ENCODE measurements around the gene EHMT2. TPM values are rescaled to one million over a fixed set of nuclear protein-coding genes. Genes with fewer than 3 reads are reported as not detected.
"Not testable (repeated sequence)": the region's sequence is repeated elsewhere in the genome, so short reads cannot be mapped to it uniquely, and the experiment has no call there.

EHMT2 gene
- total RNA-seq, 1 donor, result 128 TPM

- DNase-seq (ENCODE audit: low read depth in 2 of 3, low spot score in 2 of 3), result no peak
These were observed 53.0 kb downstream of the EHMT2 start for GRCh38 chr6:31844507-31844906.

DNA sequence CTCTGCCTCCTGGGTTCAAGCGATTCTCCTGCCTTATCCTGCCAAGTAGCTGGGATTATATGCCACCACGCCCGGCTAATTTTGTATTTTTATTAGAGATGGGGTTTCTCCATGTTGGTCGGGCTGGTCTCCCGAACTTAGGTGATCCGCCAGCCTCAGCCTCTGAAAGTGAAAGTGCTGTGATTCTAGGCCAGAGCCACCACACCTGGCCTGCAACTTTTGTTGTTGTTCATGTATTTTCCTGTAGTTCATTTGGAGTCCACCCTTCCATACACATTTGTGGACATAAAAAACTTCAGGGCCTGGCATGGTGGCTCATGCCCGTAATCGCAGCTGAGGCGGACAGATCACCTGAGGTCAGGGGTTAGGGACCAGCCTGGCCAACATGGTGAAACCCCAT lies 55.4 kb downstream of the EHMT2 start:
- DNase-seq (ENCODE audit: low read depth in 2 of 3, low spot score in 2 of 3), result no peak

GRCh38 chr6:31839779-31840126 lies 57.7 kb downstream of the EHMT2 start:
- DNase-seq (ENCODE audit: low read depth in 2 of 3, low spot score in 2 of 3), result not testable (repeated sequence)

GRCh38 chr6:31838968-31839367 lies 58.5 kb downstream of the EHMT2 start:
- DNase-seq (ENCODE audit: low read depth in 2 of 3, low spot score in 2 of 3), result no peak

DNA sequence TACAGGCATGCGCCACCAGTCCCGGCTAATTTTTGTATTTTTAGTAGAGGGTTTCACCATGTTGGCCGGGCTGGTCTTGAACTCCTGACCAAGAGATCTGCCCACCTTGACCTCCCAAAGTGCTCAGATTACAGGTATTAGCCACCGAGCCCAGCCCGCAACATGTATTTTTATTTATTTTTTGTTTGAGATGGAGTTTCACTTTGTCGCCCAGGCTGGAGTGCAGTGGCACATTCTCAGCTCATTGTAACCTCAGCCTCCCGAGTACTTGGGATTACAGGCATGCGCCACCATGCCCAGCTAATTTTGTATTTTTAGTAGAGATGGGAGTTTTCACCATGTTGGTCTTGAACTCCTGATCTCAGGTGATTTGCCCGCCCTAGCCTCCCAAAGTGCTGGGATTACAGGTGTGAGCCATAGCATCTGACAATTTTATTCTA lies 59.4 kb downstream of the EHMT2 start:
- DNase-seq (ENCODE audit: low read depth in 2 of 3, low spot score in 2 of 3), result not testable (repeated sequence)

GRCh38 chr6:31837369-31838113 lies 60.0 kb downstream of the EHMT2 start:
- no peak for DNase-seq (ENCODE audit: low read depth in 2 of 3, low spot score in 2 of 3)

DNA sequence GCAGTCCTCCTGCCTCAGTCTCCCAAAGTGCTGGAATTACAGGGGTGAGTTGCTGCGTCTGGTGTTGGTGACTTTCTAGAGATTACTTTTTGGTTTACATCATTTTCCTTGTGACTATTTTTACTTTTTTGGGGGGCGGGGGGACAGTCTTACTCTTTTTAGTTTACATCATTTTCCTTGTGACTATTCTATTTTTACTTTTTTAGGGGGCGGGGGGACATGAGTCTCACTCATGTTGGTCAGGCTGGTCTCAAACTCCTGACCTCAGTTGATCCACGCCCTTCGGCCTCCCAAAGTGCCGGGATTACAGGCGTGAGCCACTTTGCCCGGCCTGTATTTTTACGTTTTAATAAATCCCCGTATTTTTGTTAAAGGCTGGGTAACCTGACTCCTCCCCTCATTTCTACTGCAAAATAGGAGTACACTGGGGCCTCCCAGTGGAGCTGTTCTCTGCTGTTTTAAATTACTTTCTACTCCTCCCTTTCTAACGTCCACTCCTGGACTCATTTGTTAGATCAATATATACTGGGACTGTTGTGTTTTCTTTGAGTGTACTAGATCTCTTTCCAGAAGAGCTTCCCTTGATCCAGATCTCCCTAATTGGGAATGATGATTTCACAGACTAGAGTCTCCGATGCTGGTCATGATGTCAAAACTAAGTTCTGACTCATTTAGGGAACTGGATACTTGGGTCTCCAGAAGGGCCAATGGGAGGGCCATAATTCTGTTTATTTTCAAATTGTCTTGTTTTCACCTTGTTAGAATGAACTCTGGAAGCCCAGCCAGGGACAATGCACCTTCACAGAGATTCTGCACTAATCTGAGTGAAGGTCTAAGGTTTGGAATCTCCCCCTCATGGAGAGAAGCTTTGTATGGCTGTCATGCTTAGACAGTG lies 60.8 kb downstream of the EHMT2 start:
- peak in 1 of 3 donors; percentile 43 for DNase-seq (ENCODE audit: low read depth in 2 of 3, low spot score in 2 of 3)

GRCh38 chr6:31836047-31836473 lies 61.4 kb downstream of the EHMT2 start:
- DNase-seq (ENCODE audit: low read depth in 2 of 3, low spot score in 2 of 3), result no peak

DNA sequence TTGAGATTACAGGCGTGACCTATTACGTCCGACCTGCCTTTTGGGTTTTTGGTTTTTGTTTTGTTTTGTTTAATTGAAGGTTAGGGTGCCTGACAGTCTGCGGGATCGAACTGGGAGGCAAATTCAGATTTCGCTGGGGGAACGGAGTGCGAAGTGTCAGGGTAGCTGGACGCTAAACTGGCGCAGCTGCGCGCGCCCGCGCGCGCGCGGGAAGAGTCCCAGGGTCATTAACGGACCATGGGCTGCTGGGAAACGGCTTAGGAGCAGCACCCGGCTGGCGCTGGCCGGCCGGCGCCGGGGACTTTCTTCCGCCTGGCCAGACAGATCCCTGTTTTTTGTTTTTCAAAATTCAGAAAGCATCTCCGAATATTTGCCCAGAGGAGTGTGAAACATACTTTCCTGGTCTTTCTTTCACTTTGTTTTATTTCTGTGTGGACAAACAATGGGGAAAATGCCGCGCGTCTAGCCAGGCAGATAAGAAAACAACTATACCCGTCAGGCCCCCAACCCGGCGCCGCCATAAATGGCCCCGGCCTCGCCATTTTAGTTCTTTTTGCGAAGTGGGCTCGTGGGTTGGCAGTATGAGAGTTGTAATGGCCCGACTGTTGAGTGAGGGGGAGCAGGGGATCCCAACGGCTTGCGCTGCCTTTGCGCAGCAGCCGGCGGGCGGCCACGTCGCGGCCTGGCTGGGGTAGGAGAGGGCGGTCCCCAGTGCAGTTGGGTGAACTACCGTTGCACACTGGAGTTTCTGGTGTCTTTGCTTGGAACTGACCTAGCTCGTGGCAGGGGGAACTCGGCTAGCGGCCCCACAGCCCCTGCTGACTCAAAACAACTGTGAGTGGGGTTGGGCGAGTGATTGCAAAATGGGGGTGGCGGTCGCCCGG lies 62.9 kb downstream of the EHMT2 start:
- peak; percentile 74 to 88 (median 76) for DNase-seq (ENCODE audit: low read depth in 2 of 3, low spot score in 2 of 3)

GRCh38 chr6:31831350-31832215 lies 65.9 kb downstream of the EHMT2 start:
- DNase-seq (ENCODE audit: low read depth in 2 of 3, low spot score in 2 of 3), result no peak

DNA sequence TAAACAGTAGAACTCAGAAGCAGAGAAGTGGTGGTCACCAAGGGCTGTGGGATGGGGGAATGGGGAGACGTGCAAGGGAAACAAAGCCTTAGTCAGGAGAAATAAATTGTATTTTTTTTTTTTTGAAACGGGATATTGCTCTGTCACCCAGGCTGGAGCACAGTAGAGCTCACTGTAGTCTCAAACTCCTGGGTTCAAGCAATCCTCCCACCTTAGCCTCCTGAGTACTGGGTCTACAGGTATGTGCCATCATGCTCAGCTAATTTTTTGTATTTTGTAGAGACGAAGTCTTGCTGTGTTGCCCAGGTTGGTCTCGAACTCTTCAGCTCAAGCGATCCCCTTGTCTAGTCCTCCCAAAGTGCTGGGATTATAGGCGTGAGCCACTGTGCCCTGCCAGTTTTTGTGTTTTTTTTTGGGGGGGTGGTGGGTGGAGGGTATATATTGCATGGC lies 66.6 kb downstream of the EHMT2 start:
- DNase-seq (ENCODE audit: low read depth in 2 of 3, low spot score in 2 of 3), result no peak

Small RNA genes within 50 kb of the gene (small RNA-seq; reads per million reads assigned to genes)
- not detected for gene AL645922.1
- 19.5 reads per million, percentile 94 among the genes with 10 or more reads in this experiment for gene SNORD48
- gene SNORD52, result not detected

Other genes with a start within 250 kb of the EHMT2 start
- gene BAG6, start 245.0 kb downstream of the EHMT2 start, total RNA-seq, result 172 TPM
- gene APOM, start 241.8 kb downstream of the EHMT2 start, total RNA-seq, result 3.8 TPM
- gene C6orf47, start 236.9 kb downstream of the EHMT2 start, total RNA-seq, result 19.1 TPM
- 16.2 TPM for gene GPANK1, start 232.7 kb downstream of the EHMT2 start, total RNA-seq
- gene CSNK2B, start 231.6 kb downstream of the EHMT2 start, total RNA-seq, result 232 TPM
- 7.8 TPM for gene LY6G5B, start 227.7 kb downstream of the EHMT2 start, total RNA-seq
- 3.5 TPM for gene LY6G5C, start 216.6 kb downstream of the EHMT2 start, total RNA-seq
- gene ABHD16A, start 194.4 kb downstream of the EHMT2 start, total RNA-seq, result 75.4 TPM
- 0.54 TPM for gene LY6G6F, start 190.8 kb downstream of the EHMT2 start, total RNA-seq
- gene LY6G6D, start 182.3 kb downstream of the EHMT2 start, total RNA-seq, result 1.6 TPM
- gene LY6G6C, start 176.0 kb downstream of the EHMT2 start, total RNA-seq, result 0.54 TPM
- 7.8 TPM for gene MPIG6B, start 174.3 kb downstream of the EHMT2 start, total RNA-seq
- gene DDAH2, start 168.4 kb downstream of the EHMT2 start, total RNA-seq, result 223 TPM
- 794 TPM for gene CLIC1, start 161.2 kb downstream of the EHMT2 start, total RNA-seq
- 32.3 TPM for gene MSH5, start 157.7 kb downstream of the EHMT2 start, total RNA-seq
- 0.27 TPM for gene SAPCD1, start 135.0 kb downstream of the EHMT2 start, total RNA-seq
- gene VWA7, start 120.4 kb downstream of the EHMT2 start, total RNA-seq, result 2.4 TPM
- 52.0 TPM for gene VARS1, start 101.9 kb downstream of the EHMT2 start, total RNA-seq
- gene LSM2, start 90.7 kb downstream of the EHMT2 start, total RNA-seq, result 70.6 TPM
- 1.9 TPM for gene HSPA1L, start 82.4 kb downstream of the EHMT2 start, total RNA-seq
- 358 TPM for gene HSPA1A, start 82.2 kb downstream of the EHMT2 start, total RNA-seq
- gene HSPA1B, start 70.0 kb downstream of the EHMT2 start, total RNA-seq, result 303 TPM
- gene NEU1, start 34.9 kb downstream of the EHMT2 start, total RNA-seq, result 51.7 TPM
- 0.81 TPM for gene SLC44A4, start 18.7 kb downstream of the EHMT2 start, total RNA-seq
- 8.9 TPM for gene ZBTB12, start 4.4 kb upstream of the EHMT2 start, total RNA-seq
- gene C2, start 30.0 kb upstream of the EHMT2 start, total RNA-seq, result 0.54 TPM
- 0.54 TPM for gene CFB, start 48.4 kb upstream of the EHMT2 start, total RNA-seq
- gene NELFE, start 61.3 kb upstream of the EHMT2 start, total RNA-seq, result 44.7 TPM
- 62.7 TPM for gene SKIC2, start 61.5 kb upstream of the EHMT2 start, total RNA-seq
- 36.4 TPM for gene DXO, start 74.4 kb upstream of the EHMT2 start, total RNA-seq
- 5.9 TPM for gene C4A, start 84.4 kb upstream of the EHMT2 start, total RNA-seq
- gene C4B, start 117.1 kb upstream of the EHMT2 start, total RNA-seq, result 4.6 TPM
- gene CYP21A2, start 140.7 kb upstream of the EHMT2 start, total RNA-seq, result 0.27 TPM
- 1.1 TPM for gene TNXB, start 211.6 kb upstream of the EHMT2 start, total RNA-seq
- 49.8 TPM for gene ATF6B, start 230.5 kb upstream of the EHMT2 start, total RNA-seq
- gene FKBPL, start 232.6 kb upstream of the EHMT2 start, total RNA-seq, result 4.0 TPM

Measured in hematopoietic multipotent progenitor cell (in vitro differentiated cells).